HCT116 (cell line): ENCODE measurements around the gene STK11. TPM values are rescaled to one million over a fixed set of nuclear protein-coding genes. Genes with fewer than 3 reads are reported as not detected.

Experiments used
- ATAC-seq: fragments of 200-7000 bp; cut with Tn5 transposase; 2 replicates; pipeline ENCODE4 v1.9.1; 2020; ENCODE audit warnings: mild to moderate bottlenecking, moderate library complexity
- BruUV-seq: library from RNA; stranded (reverse); fragments of 400-500 nt; replicated peaks from 2 replicates; lab custom pipeline; 2021; lab: Mats Ljungman, UMichigan
- CTCF ChIA-PET: fragments of 300-600 bp; sonication (Branson Sonifier 250); formaldehyde crosslinking; loops from one replicate; lab custom pipeline; 2021; ENCODE audit warnings: antibody characterized with exemption; lab: Charles Lee
- POLR2A ChIA-PET: fragments of 300-600, 350-600 bp; sonication (Branson Sonifier 250); formaldehyde crosslinking; loops from one replicate; lab custom pipeline; 2021; ENCODE audit warnings: antibody characterized with exemption; lab: Charles Lee
- RAD21 ChIA-PET, 2 experiments: fragments of 300-600 bp; sonication (Branson Sonifier 250); formaldehyde crosslinking; loops; one replicate each; lab custom pipeline; 2023; ENCODE audit warnings: low total read pairs in 2 of 2; ENCODE audit not compliant: uncharacterized antibody in 2 of 2, unreplicated experiment in 2 of 2, low non-redundant PET in 1 of 2; lab: Charles Lee
- DNase-seq: peaks from one replicate; pipeline ENCODE4 v3.0.0-alpha.2; 2010; ENCODE audit warnings: low read depth, low spot score
- H2AFZ ChIP-seq: fragments of 200-600 bp; shearing (Covaris generic), sonication (generic); 2 replicates; pipeline ENCODE4 v1.6.1; 2017; ENCODE audit warnings: low read depth, mixed run types, mixed read lengths, antibody characterized with exemption, low read length; ENCODE audit not compliant: poor library complexity, severe bottlenecking
- H3K27ac ChIP-seq: 2 replicates; pipeline ENCODE4 v1.5.1; 2012; ENCODE audit warnings: low read depth, low read length
- H3K27me3 ChIP-seq: fragments of 200-600 bp; sonication (generic); 2 replicates; pipeline ENCODE4 v1.6.1; 2016; ENCODE audit warnings: mixed run types, low read length, mixed read lengths; ENCODE audit not compliant: insufficient read depth
- H3K36me3 ChIP-seq, 2 experiments: fragments of 200-500 bp in 1 of 2; fragments of 200-600 bp in 1 of 2; sonication (Bioruptor generic) in 1 of 2; sonication (generic) in 1 of 2; 2 replicates each; pipeline versions ENCODE4 v1.5.1 to v1.6.1; 2014 to 2016; ENCODE audit warnings: low read length in 2 of 2, inconsistent platforms in 1 of 2, mixed read lengths in 1 of 2, mixed run types in 1 of 2; ENCODE audit not compliant: insufficient read depth in 2 of 2, control insufficient read depth in 1 of 2
- H3K4me1 ChIP-seq, 2 experiments: fragments of 200-600 bp in 1 of 2; sonication (generic) in 1 of 2; 2 replicates each; pipeline versions ENCODE4 v1.5.1 to v1.6.1; 2012 to 2017; ENCODE audit warnings: low read length in 2 of 2, inconsistent platforms in 1 of 2, mild to moderate bottlenecking in 1 of 2, mixed read lengths in 1 of 2, mixed run types in 1 of 2, moderate library complexity in 1 of 2; ENCODE audit not compliant: insufficient read depth in 2 of 2, control insufficient read depth in 1 of 2
- H3K4me2 ChIP-seq: fragments of 200-600 bp; sonication (generic); 2 replicates; pipeline ENCODE4 v1.6.1; 2017; ENCODE audit warnings: mixed run types, low read length, mixed read lengths
- H3K4me3 ChIP-seq, 2 experiments: fragments of 200-600 bp in 1 of 2; sonication (generic) in 1 of 2; replicated peaks in 1 of 2; 2 replicates each; pipeline ENCODE4 v1.5.1; 2011 to 2016; ENCODE audit warnings: low read length in 2 of 2, control low read depth in 1 of 2, low read depth in 1 of 2, mild to moderate bottlenecking in 1 of 2, mixed read lengths in 1 of 2, mixed run types in 1 of 2
- H3K79me2 ChIP-seq: fragments of 200-600 bp; sonication (generic); 2 replicates; pipeline ENCODE4 v1.6.1; 2017; ENCODE audit warnings: mild to moderate bottlenecking, mixed run types, low read length, moderate library complexity, mixed read lengths; ENCODE audit not compliant: insufficient read depth
- H3K9ac ChIP-seq: fragments of 200-600 bp; sonication (generic); 2 replicates; pipeline ENCODE4 v1.6.1; 2016; ENCODE audit warnings: low read length, mixed read lengths
- H3K9me2 ChIP-seq: fragments of 200-600 bp; sonication (generic), shearing (Covaris generic); 2 replicates; pipeline ENCODE4 v1.6.1; 2017; ENCODE audit warnings: mixed run types, mild to moderate bottlenecking, moderate library complexity; ENCODE audit not compliant: insufficient read depth
- H3K9me3 ChIP-seq, 2 experiments: fragments of 200-500 bp in 1 of 2; fragments of 200-600 bp in 1 of 2; sonication (Bioruptor generic) in 1 of 2; sonication (generic) in 1 of 2; 2 replicates each; pipeline ENCODE4 v1.6.1; 2014 to 2017; ENCODE audit warnings: low read length in 2 of 2, mixed read lengths in 2 of 2, inconsistent platforms in 1 of 2, low read depth in 1 of 2, mild to moderate bottlenecking in 1 of 2, mixed run types in 1 of 2, moderate library complexity in 1 of 2; ENCODE audit not compliant: control insufficient read depth in 1 of 2, insufficient read depth in 1 of 2
- H4K20me1 ChIP-seq: fragments of 200-600 bp; sonication (generic), shearing (Covaris generic); 2 replicates; pipeline ENCODE4 v1.6.1; 2017; ENCODE audit warnings: mixed run types, mild to moderate bottlenecking, moderate library complexity; ENCODE audit not compliant: insufficient read depth
- ATF3 ChIP-seq: IDR thresholded peaks from 2 replicates; pipeline ENCODE4 v1.6.1; 2012
- CBX3 ChIP-seq: IDR thresholded peaks from 2 replicates; pipeline ENCODE4 v1.6.1; 2012; ENCODE audit warnings: low read depth
- CTCF ChIP-seq, 3 experiments: fragments of 200-600 bp in 1 of 3; sonication (generic) in 1 of 3; IDR thresholded peaks in 2 of 3; conservative IDR thresholded peaks in 1 of 3; 2 replicates each; pipeline ENCODE4 v1.5.1; 2012 to 2017; ENCODE audit warnings: low read depth in 2 of 3, low read length in 2 of 3, antibody characterized with exemption in 1 of 3, borderline replicate concordance in 1 of 3, control low read depth in 1 of 3, mild to moderate bottlenecking in 1 of 3, mixed read lengths in 1 of 3, mixed run types in 1 of 3, moderate library complexity in 1 of 3; ENCODE audit not compliant: insufficient read depth in 1 of 3
- ELF1 ChIP-seq: IDR thresholded peaks from 2 replicates; pipeline ENCODE4 v1.6.1; 2012; ENCODE audit warnings: low read depth, borderline replicate concordance
- EZH2 ChIP-seq: fragments of 200-600 bp; sonication (generic); IDR thresholded peaks from 2 replicates; pipeline ENCODE4 v1.6.1; 2017; ENCODE audit warnings: antibody characterized with exemption, mixed run types
- EZH2phosphoT487 ChIP-seq: fragments of 200-600 bp; IDR thresholded peaks from 2 replicates; pipeline ENCODE4 v1.6.1; 2018; ENCODE audit warnings: antibody characterized with exemption, borderline replicate concordance
- FOSL1 ChIP-seq: IDR thresholded peaks from 2 replicates; pipeline ENCODE4 v1.6.1; 2012; ENCODE audit warnings: low read depth
- JUND ChIP-seq: IDR thresholded peaks from 2 replicates; pipeline ENCODE4 v1.6.1; 2012
- MAX ChIP-seq: IDR thresholded peaks from 2 replicates; pipeline ENCODE4 v1.6.1; 2012
- POLR2A ChIP-seq: IDR thresholded peaks from 2 replicates; pipeline ENCODE4 v1.7.0; 2011; ENCODE audit warnings: borderline replicate concordance; ENCODE audit not compliant: insufficient read depth, insufficient read length; ENCODE audit errors: extremely low read depth
- REST ChIP-seq: IDR thresholded peaks from 2 replicates; pipeline ENCODE4 v1.6.1; 2012; ENCODE audit warnings: low read depth
- SIN3A ChIP-seq: IDR thresholded peaks from 2 replicates; pipeline ENCODE4 v1.6.1; 2012; ENCODE audit warnings: low read depth
- SP1 ChIP-seq: IDR thresholded peaks from 2 replicates; pipeline ENCODE4 v1.6.1; 2012; ENCODE audit warnings: low read depth
- SRF ChIP-seq: IDR thresholded peaks from 2 replicates; pipeline ENCODE4 v1.6.1; 2012; ENCODE audit warnings: low read depth
- TCF7L2 ChIP-seq: IDR thresholded peaks from 2 replicates; pipeline ENCODE4 v1.7.0; 2011; ENCODE audit warnings: borderline replicate concordance, inconsistent platforms; ENCODE audit not compliant: insufficient read depth, insufficient read length; ENCODE audit errors: extremely low read depth
- YY1 ChIP-seq: IDR thresholded peaks from 2 replicates; pipeline ENCODE4 v1.6.1; 2011; ENCODE audit warnings: low read length, low read depth, moderate library complexity, mild to moderate bottlenecking; ENCODE audit not compliant: insufficient replicate concordance; ENCODE audit errors: extremely low read depth
- ZBTB33 ChIP-seq: IDR thresholded peaks from 2 replicates; pipeline ENCODE4 v1.6.1; 2011; ENCODE audit warnings: mild to moderate bottlenecking, low read length, moderate library complexity; ENCODE audit not compliant: insufficient replicate concordance; ENCODE audit errors: extremely low read depth
- ZNF274 ChIP-seq: fragments of 200-500 bp; sonication (Bioruptor generic); IDR thresholded peaks from 2 replicates; pipeline ENCODE4 v1.6.1; 2014; ENCODE audit warnings: mild to moderate bottlenecking, low read depth, low read length, inconsistent platforms
- intact Hi-C: fragments of 100-400 bp; cut with micrococcal nuclease; formaldehyde crosslinking; loops from 2 replicates; pipeline ENCODE4 v1.10.0; 2022
- total RNA-seq: library from RNA; stranded (reverse); gene quantifications from one replicate; pipeline ENCODE4 v1.2.1, GENCODE V29; 2021; ENCODE audit not compliant: unreplicated experiment

The STK11 gene
- total RNA-seq, 1 experiment from 2014 or later: 86.9 TPM

GRCh38 chr19:1182727-1183126 lies 22.9 kb upstream of the STK11 start:
- H3K4me3 ChIP-seq: no peak overlapping the region
- RAD21 ChIA-PET: interaction anchor here in 1 of 2 experiments (1.0 kb wide), 1 partner anchor 69 kb away, joined by 3 read pairs; no protein-coding TSS in a partner anchor
- no peaks in the 10 kb centered on the region for H3K9me2 ChIP-seq
- intact Hi-C loops: loop anchor here (5.0 to 10.0 kb wide), 2 partner anchors 80 to 258 kb away; partner anchors contain the start of genes ARID3A and GPX4
- H3K27ac ChIP-seq: peak overlapping the region; percentile 93
- no peak overlapping the region for H3K9ac ChIP-seq
- POLR2A ChIA-PET: interaction anchor here (1.2 kb wide), 1 partner anchor 86 kb away, joined by 3 read pairs; the partner anchor contains the start of gene CIRBP
- no peaks in the 10 kb centered on the region for H3K27me3 ChIP-seq
- H4K20me1 ChIP-seq: no peaks in the 10 kb centered on the region
- H3K36me3 ChIP-seq: no peaks in the 10 kb centered on the region
- no peak overlapping the region for H3K4me2 ChIP-seq
- TF ChIP-seq CBX3: no peak
- TF ChIP-seq JUND: no peak
- TF ChIP-seq SRF: no peak
- no peak for TF ChIP-seq CTCF (IDR thresholded peaks at IDR 0.05 in 2 of 3, conservative IDR thresholded peaks at IDR 0.05 in 1 of 3; ENCODE audit: borderline replicate concordance in 1 of 3, insufficient read depth in 1 of 3, low read depth in 2 of 3, low read length in 2 of 3)
- TF ChIP-seq YY1: no peak
- TF ChIP-seq EZH2: no peak
- TF ChIP-seq REST: no peak
- no peak for TF ChIP-seq SP1
- TF ChIP-seq EZH2phosphoT487: no peak
- no peak for TF ChIP-seq POLR2A
- TF ChIP-seq FOSL1: no peak
- no peak for TF ChIP-seq SIN3A
- TF ChIP-seq TCF7L2: no peak
- TF ChIP-seq ZNF274: no peak
- TF ChIP-seq ATF3: no peak
- no peak for TF ChIP-seq MAX
- no peak for TF ChIP-seq ZBTB33
- TF ChIP-seq ELF1: no peak
- CTCF ChIA-PET: no interaction called here
- H3K9me3 ChIP-seq: no peaks in the 10 kb centered on the region
- no TSS peak for BruUV-seq
- H2AFZ ChIP-seq: no peak overlapping the region
- peaks cover 71 to 87% of the 10 kb centered on the region in 2 experiments for H3K4me1 ChIP-seq
- H3K79me2 ChIP-seq: no peaks in the 10 kb centered on the region
- DNase-seq: no peak
- ATAC-seq: no peak
